Left lung (tissue), 10 donors: ENCODE measurements around the gene MSH4. TPM values are rescaled to one million over a fixed set of nuclear protein-coding genes. Genes with fewer than 3 reads are reported as not detected.

Source experiments
- ATAC-seq: fragments of 200-7000 bp; cut with Tn5 transposase; one replicate; pipeline ENCODE4 v1.9.1; 2020; ENCODE audit warnings: moderate library complexity
- DNase-seq, 4 donors: peaks; one replicate each; pipeline ENCODE4 v3.0.0-alpha.2; 2013 to 2020
- H3K27ac ChIP-seq, 2 donors: fragments of 200-600 bp; sonication (generic) in 1 of 2; one replicate each; pipeline versions ENCODE4 v1.5.0 to v1.8.0; 2020 to 2021
- H3K27me3 ChIP-seq, 2 donors: fragments of 200-600 bp; sonication (generic) in 1 of 2; one replicate each; pipeline versions ENCODE4 v1.5.0 to v1.8.0; 2020 to 2021
- H3K36me3 ChIP-seq, 2 donors: fragments of 200-600 bp; sonication (generic) in 1 of 2; one replicate each; pipeline versions ENCODE4 v1.5.0 to v1.8.0; 2020 to 2021
- H3K4me1 ChIP-seq, 2 donors: fragments of 200-600 bp; one replicate each; pipeline ENCODE4 v1.8.0; 2021
- H3K4me3 ChIP-seq, 2 donors: fragments of 200-600 bp; sonication (generic) in 1 of 2; one replicate each; pipeline versions ENCODE4 v1.5.0 to v1.8.0; 2020 to 2021; ENCODE audit warnings: mild to moderate bottlenecking in 1 of 2
- H3K9me3 ChIP-seq, 2 donors: fragments of 200-600 bp; sonication (generic) in 1 of 2; one replicate each; pipeline versions ENCODE4 v1.5.0 to v1.8.0; 2020 to 2021
- CTCF ChIP-seq, 2 donors: fragments of 200-600 bp; sonication (generic) in 1 of 2; IDR thresholded peaks; one replicate each; pipeline versions ENCODE4 v1.5.0 to v1.8.0; 2021; ENCODE audit warnings: antibody characterized with exemption in 2 of 2
- intact Hi-C, 2 donors: fragments of 100-400 bp; cut with DNase I; formaldehyde crosslinking; loops; one replicate each; pipeline versions ENCODE4 v1.11.2 to v1.14.2; 2022
- polyA plus RNA-seq, 6 donors: library from polyadenylated mRNA; unstranded; fragments of 120-200 nt; gene quantifications; one replicate each; pipeline ENCODE4 v1.2.1, GENCODE V29; 2013; ENCODE audit not compliant: insufficient read length in 6 of 6
- total RNA-seq, 2 donors: library from RNA; stranded (reverse); fragmentation: NEBNext Ultra II Directional; extraction: Animal tissue kit (Norgen Biotek cat#: 25700); gene quantifications; one replicate each; pipeline ENCODE4 v1.2.1, GENCODE V29; 2021
- donor health status: DM: no; HTN: yes; CAD: no.
- donor health status: DM: no; HTN: no; CAD: no.

The MSH4 gene
- total and polyA plus RNA-seq, 8 donors: 0.24 to 0.94 (median 0.44) TPM

GRCh38 chr1:75789988-75790387 lies 6.7 kb upstream of the MSH4 start:
- peak overlapping the region in 1 of 2 donors; percentile 18 for H3K27ac ChIP-seq
- peaks cover 18 to 69% of the 10 kb centered on the region in 2 donors for H3K4me1 ChIP-seq
- TF ChIP-seq CTCF (IDR thresholded peaks at IDR 0.05): no peak
- ATAC-seq (no peak), DNase-seq (no peak)
- peak overlapping the region in 1 of 2 donors; percentile 80 for H3K4me3 ChIP-seq
- no peaks in the 10 kb centered on the region for H3K27me3 ChIP-seq
- H3K36me3 ChIP-seq: peaks cover 0 to 65% of the 10 kb centered on the region in 2 donors
- H3K9me3 ChIP-seq: no peaks in the 10 kb centered on the region
- intact Hi-C loops: no loop called here

- ATAC-seq: peak; percentile 65
- H3K27ac ChIP-seq: peak overlapping the region; percentile 16 to 46
- no peak for TF ChIP-seq CTCF (IDR thresholded peaks at IDR 0.05)
- H3K36me3 ChIP-seq: peaks cover 0 to 75% of the 10 kb centered on the region in 2 donors
- H3K27me3 ChIP-seq: no peaks in the 10 kb centered on the region
- no peak for DNase-seq
- peak overlapping the region in 1 of 2 donors; percentile 80 for H3K4me3 ChIP-seq
- H3K9me3 ChIP-seq: no peaks in the 10 kb centered on the region
- intact Hi-C loops: no loop called here
- H3K4me1 ChIP-seq: peaks cover 18 to 61% of the 10 kb centered on the region in 2 donors
Observed at GRCh38 chr1:75791022-75791421, 5.7 kb upstream of the MSH4 start.

- peaks cover 0 to 86% of the 10 kb centered on the region in 2 donors for H3K36me3 ChIP-seq
- TF ChIP-seq CTCF (IDR thresholded peaks at IDR 0.05): no peak
- ATAC-seq (no peak), DNase-seq (no peak)
- H3K4me1 ChIP-seq: peaks cover 18 to 61% of the 10 kb centered on the region in 2 donors
- H3K27ac ChIP-seq: no peak overlapping the region
- no peaks in the 10 kb centered on the region for H3K9me3 ChIP-seq
- no peak overlapping the region for H3K4me3 ChIP-seq
- H3K27me3 ChIP-seq: no peaks in the 10 kb centered on the region
- intact Hi-C loops: no loop called here
Observed at GRCh38 chr1:75792091-75792490, 4.6 kb upstream of the MSH4 start.

- ATAC-seq: no peak
- H3K27ac ChIP-seq: no peak overlapping the region
- H3K4me1 ChIP-seq: peaks cover 9 to 39% of the 10 kb centered on the region in 2 donors
Observed at GRCh38 chr1:75794382-75794781, 2.3 kb upstream of the MSH4 start.

GRCh38 chr1:75795703-75796193 lies 934 bp upstream of the MSH4 start:
- Histone ChIP-seq H3K27me3 (no peaks in the 10 kb centered on the region), H3K4me1 (peaks cover 2 to 26% of the 10 kb centered on the region in 2 donors), H3K4me3 (no peak overlapping the region), H3K9me3 (no peaks in the 10 kb centered on the region), H3K36me3 (peaks cover 0 to 80% of the 10 kb centered on the region in 2 donors), H3K27ac (no peak overlapping the region)
- DNase-seq (no peak), ATAC-seq (no peak)
- TF ChIP-seq CTCF (IDR thresholded peaks at IDR 0.05): no peak
- intact Hi-C loops: no loop called here

More at GRCh38 chr1:75794382-75794781, 2.3 kb upstream of the MSH4 start:
- Histone ChIP-seq H3K4me3 (no peak overlapping the region), H3K9me3 (no peaks in the 10 kb centered on the region), H3K36me3 (peaks cover 0 to 91% of the 10 kb centered on the region in 2 donors), H3K27me3 (no peaks in the 10 kb centered on the region)
- TF ChIP-seq CTCF (IDR thresholded peaks at IDR 0.05): no peak
- intact Hi-C loops: no loop called here
- DNase-seq: no peak
